Measurements from ENCODE around the gene B3GNT7. TPM values are rescaled to one million over a fixed set of nuclear protein-coding genes. Genes with fewer than 3 reads are reported as not detected.

The B3GNT7 gene
- total RNA-seq, 1 donor from 2014 or later: 0.90 TPM

DNA sequence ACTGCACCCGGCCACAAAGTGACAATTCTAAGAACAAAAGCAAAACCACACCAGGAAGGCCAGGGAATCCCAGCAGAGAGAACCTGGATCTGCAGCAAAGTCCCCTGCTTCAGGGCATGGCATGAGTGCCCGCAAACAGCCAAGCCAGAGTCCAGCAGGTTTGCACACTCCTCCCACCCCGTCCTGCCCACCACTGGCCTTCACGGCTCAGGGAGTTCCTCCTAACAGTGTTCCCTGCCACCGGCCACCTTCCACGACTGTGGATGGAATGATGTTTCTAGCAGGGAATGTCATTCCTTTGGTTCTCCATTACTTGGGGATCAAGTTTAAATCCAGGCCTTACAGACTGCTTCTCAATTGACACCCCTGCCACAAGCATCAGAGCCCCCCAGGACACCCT lies 42.0 kb upstream of the B3GNT7 start:
- no peak overlapping the region for H2AFZ ChIP-seq (replicated peaks)
- no peak overlapping the region for H3K4me3 ChIP-seq
- H3K9me3 ChIP-seq (ENCODE audit: low read depth): no peaks in the 10 kb centered on the region
- H3F3A ChIP-seq (ENCODE audit: low read depth): no peaks in the 10 kb centered on the region
- no peaks in the 10 kb centered on the region for H3K9me3 Mint-ChIP-seq
- no peaks in the 10 kb centered on the region for H3K36me3 ChIP-seq
- peaks cover 6% of the 10 kb centered on the region for H3K36me3 Mint-ChIP-seq
- no peaks in the 10 kb centered on the region for H4K20me1 ChIP-seq (ENCODE audit: low read depth)
- no peak for TF ChIP-seq EZH2phosphoT487 (IDR thresholded peaks at IDR 0.05)
- TF ChIP-seq EZH2 (IDR thresholded peaks at IDR 0.05): no peak
- no peak for TF ChIP-seq CTCF (IDR thresholded peaks at IDR 0.05)
- peak overlapping the region; percentile 42 for H3K27ac Mint-ChIP-seq
- no peak overlapping the region for H3K4me3 Mint-ChIP-seq
- no peak overlapping the region for H3K27ac ChIP-seq
- peaks cover 10% of the 10 kb centered on the region for H3K4me1 ChIP-seq
- H3K4me2 ChIP-seq: no peak overlapping the region
- peaks cover 7% of the 10 kb centered on the region for H3K27me3 Mint-ChIP-seq (ENCODE audit: insufficient read depth, low read depth)
- H3K79me2 ChIP-seq (ENCODE audit: low read depth): no peaks in the 10 kb centered on the region
- DNase-seq (ENCODE audit: low spot score): no peak
- peaks cover 15% of the 10 kb centered on the region for H3K4me1 Mint-ChIP-seq
- no peak overlapping the region for H3K9ac ChIP-seq
- no peaks in the 10 kb centered on the region for H3K27me3 ChIP-seq

DNA sequence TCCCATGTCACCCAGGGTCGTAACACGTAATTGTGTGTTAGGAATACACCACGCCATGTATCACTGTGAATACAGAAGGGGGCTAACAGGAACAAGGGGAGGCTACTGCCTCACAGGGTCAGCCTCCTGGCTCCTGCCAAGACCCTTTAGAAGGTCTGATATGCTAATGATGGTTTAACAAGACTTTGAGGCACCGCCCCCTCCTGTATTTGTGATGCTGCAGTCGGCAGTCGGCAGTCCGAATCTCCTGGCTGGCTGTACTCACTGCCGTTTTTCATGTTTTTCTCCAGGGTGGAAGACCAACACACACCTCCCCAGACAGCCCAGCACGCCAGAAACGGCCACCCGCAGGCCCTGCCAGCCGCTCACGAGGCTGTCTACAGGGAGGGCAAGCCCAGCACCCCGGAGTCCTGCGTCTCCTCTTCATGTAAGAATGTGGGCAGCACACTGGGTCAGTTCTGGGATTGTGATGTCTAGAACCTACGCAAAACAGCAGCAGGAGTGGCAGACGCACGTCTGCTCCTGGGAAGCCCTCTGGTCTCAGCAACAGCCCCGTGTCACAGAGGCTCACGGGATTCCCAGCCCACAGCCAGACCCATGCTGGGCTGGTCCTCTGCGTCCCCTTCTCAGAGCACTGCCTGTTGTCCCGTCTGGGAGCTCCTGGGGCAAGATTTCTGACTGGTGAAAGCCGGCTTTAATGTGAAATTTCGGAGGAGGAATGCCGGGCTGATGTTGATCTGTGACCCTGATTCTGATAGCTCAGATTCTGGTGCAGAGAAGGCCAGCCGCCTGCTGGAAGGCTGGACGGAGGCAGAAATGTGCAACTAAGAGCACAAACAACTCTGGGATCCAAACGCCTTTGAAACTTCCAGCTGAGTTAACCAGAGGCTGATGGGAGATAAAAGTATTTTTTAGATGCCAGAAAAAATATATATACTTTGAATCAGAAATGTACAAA lies 39.7 kb upstream of the B3GNT7 start:
- H3K4me3 Mint-ChIP-seq: no peak overlapping the region

DNA sequence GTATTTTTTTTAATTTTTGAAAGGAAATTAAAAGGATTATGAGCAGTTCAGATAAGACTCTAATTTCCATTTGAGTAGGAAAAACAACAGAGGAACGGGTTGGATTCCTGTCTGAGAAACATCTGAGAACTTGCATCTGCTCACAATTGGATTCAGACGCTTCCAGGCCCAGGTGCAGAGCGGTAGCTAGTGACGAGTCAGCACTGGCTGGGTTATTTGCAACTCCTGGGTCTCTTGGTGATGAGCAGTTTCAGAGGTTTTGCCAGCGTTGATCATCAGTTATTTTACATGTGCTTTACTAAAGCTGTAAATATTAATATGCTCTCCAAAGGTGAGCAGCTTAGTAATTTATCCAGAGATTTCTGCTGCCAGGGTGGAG lies 39.1 kb upstream of the B3GNT7 start:
- Mint-ChIP-seq H3K36me3 (peaks cover 5% of the 10 kb centered on the region), H3K9me3 (no peaks in the 10 kb centered on the region), H3K4me3 (no peak overlapping the region), H3K27ac (no peak overlapping the region), H3K27me3 (ENCODE audit: insufficient read depth, low read depth) (peaks cover 10% of the 10 kb centered on the region), H3K4me1 (peaks cover 22% of the 10 kb centered on the region)
- Histone ChIP-seq H3K79me2 (ENCODE audit: low read depth) (no peaks in the 10 kb centered on the region), H3K9ac (no peak overlapping the region), H3K27ac (no peak overlapping the region), H3K4me3 (no peak overlapping the region), H3K36me3 (no peaks in the 10 kb centered on the region), H3K4me2 (no peak overlapping the region), H3K4me1 (peaks cover 16% of the 10 kb centered on the region), H3F3A (ENCODE audit: low read depth) (no peaks in the 10 kb centered on the region), H3K27me3 (no peaks in the 10 kb centered on the region), H2AFZ (replicated peaks) (no peak overlapping the region), H4K20me1 (ENCODE audit: low read depth) (no peaks in the 10 kb centered on the region), H3K9me3 (ENCODE audit: low read depth) (no peaks in the 10 kb centered on the region)
- TF ChIP-seq EZH2 (IDR thresholded peaks at IDR 0.05) (no peak), CTCF (IDR thresholded peaks at IDR 0.05) (no peak), EZH2phosphoT487 (IDR thresholded peaks at IDR 0.05) (no peak)
- no peak for DNase-seq (ENCODE audit: low spot score)

More for the DNA sequence above, 39.7 kb upstream of the B3GNT7 start:
- Histone ChIP-seq H3K9me3 (ENCODE audit: low read depth) (no peaks in the 10 kb centered on the region), H3K27me3 (no peaks in the 10 kb centered on the region), H3K79me2 (ENCODE audit: low read depth) (no peaks in the 10 kb centered on the region), H3K4me2 (no peak overlapping the region), H3K4me3 (no peak overlapping the region), H4K20me1 (ENCODE audit: low read depth) (no peaks in the 10 kb centered on the region), H3K9ac (no peak overlapping the region), H3K27ac (no peak overlapping the region), H3K36me3 (no peaks in the 10 kb centered on the region), H3F3A (ENCODE audit: low read depth) (no peaks in the 10 kb centered on the region), H2AFZ (replicated peaks) (no peak overlapping the region), H3K4me1 (peaks cover 16% of the 10 kb centered on the region)
- H3K9me3 Mint-ChIP-seq: no peaks in the 10 kb centered on the region
- peaks cover 2% of the 10 kb centered on the region for H3K36me3 Mint-ChIP-seq
- DNase-seq (ENCODE audit: low spot score): peak; percentile 25
- no peak for TF ChIP-seq EZH2phosphoT487 (IDR thresholded peaks at IDR 0.05)
- peaks cover 22% of the 10 kb centered on the region for H3K4me1 Mint-ChIP-seq
- peak overlapping the region; percentile 92 for H3K27ac Mint-ChIP-seq
- H3K27me3 Mint-ChIP-seq (ENCODE audit: insufficient read depth, low read depth): peaks cover 8% of the 10 kb centered on the region

DNA sequence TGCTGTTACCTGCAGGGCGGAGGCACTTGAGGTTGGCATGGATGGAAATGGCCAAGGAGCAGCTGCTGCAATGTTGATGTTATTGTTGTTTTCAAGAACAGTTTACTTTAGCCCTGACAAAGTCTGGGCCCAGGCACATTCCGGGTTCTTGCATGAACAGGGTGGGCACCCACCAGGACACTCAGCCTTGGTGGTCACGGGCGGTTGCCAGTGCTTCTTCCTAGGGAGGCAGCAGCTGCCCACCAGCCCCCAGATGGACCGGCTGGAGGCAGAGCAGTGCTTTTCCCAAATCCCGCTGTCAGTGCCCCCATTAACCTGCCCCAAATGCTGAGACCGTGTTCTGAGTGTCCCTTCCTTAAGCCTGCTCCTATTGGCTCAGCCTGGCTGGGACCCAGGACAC lies 38.5 kb upstream of the B3GNT7 start:
- Mint-ChIP-seq H3K27me3 (ENCODE audit: insufficient read depth, low read depth) (peaks cover 10% of the 10 kb centered on the region), H3K4me1 (peaks cover 22% of the 10 kb centered on the region), H3K4me3 (no peak overlapping the region), H3K27ac (no peak overlapping the region), H3K9me3 (no peaks in the 10 kb centered on the region), H3K36me3 (peaks cover 5% of the 10 kb centered on the region)
- Histone ChIP-seq H3K4me2 (no peak overlapping the region), H3K9me3 (ENCODE audit: low read depth) (no peaks in the 10 kb centered on the region), H3K27me3 (no peaks in the 10 kb centered on the region), H3K9ac (no peak overlapping the region), H3K36me3 (no peaks in the 10 kb centered on the region), H3F3A (ENCODE audit: low read depth) (no peaks in the 10 kb centered on the region), H3K4me3 (no peak overlapping the region), H3K79me2 (ENCODE audit: low read depth) (no peaks in the 10 kb centered on the region), H2AFZ (replicated peaks) (no peak overlapping the region), H3K27ac (no peak overlapping the region), H4K20me1 (ENCODE audit: low read depth) (no peaks in the 10 kb centered on the region), H3K4me1 (peaks cover 18% of the 10 kb centered on the region)
- no peak for DNase-seq (ENCODE audit: low spot score)
- TF ChIP-seq CTCF (IDR thresholded peaks at IDR 0.05) (no peak), EZH2phosphoT487 (IDR thresholded peaks at IDR 0.05) (no peak), EZH2 (IDR thresholded peaks at IDR 0.05) (no peak)

Measured in neural progenitor cell (in vitro differentiated cells).